HG03432 (cell line): ENCODE measurements around the gene NPNT.
"Not testable (repeated sequence)": the region's sequence is repeated elsewhere in the genome, so short reads cannot be mapped to it uniquely, and the experiment has no call there.

Experiments
- ATAC-seq: cut with Tn5 transposase; IDR thresholded peaks from one replicate; pipeline ENCODE4 v1.9.1; 2021; ENCODE audit warnings: mild to moderate bottlenecking, moderate library complexity; ENCODE audit not compliant: unreplicated experiment

The NPNT gene, protein sequence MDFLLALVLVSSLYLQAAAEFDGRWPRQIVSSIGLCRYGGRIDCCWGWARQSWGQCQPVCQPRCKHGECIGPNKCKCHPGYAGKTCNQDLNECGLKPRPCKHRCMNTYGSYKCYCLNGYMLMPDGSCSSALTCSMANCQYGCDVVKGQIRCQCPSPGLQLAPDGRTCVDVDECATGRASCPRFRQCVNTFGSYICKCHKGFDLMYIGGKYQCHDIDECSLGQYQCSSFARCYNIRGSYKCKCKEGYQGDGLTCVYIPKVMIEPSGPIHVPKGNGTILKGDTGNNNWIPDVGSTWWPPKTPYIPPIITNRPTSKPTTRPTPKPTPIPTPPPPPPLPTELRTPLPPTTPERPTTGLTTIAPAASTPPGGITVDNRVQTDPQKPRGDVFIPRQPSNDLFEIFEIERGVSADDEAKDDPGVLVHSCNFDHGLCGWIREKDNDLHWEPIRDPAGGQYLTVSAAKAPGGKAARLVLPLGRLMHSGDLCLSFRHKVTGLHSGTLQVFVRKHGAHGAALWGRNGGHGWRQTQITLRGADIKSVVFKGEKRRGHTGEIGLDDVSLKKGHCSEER

DNA sequence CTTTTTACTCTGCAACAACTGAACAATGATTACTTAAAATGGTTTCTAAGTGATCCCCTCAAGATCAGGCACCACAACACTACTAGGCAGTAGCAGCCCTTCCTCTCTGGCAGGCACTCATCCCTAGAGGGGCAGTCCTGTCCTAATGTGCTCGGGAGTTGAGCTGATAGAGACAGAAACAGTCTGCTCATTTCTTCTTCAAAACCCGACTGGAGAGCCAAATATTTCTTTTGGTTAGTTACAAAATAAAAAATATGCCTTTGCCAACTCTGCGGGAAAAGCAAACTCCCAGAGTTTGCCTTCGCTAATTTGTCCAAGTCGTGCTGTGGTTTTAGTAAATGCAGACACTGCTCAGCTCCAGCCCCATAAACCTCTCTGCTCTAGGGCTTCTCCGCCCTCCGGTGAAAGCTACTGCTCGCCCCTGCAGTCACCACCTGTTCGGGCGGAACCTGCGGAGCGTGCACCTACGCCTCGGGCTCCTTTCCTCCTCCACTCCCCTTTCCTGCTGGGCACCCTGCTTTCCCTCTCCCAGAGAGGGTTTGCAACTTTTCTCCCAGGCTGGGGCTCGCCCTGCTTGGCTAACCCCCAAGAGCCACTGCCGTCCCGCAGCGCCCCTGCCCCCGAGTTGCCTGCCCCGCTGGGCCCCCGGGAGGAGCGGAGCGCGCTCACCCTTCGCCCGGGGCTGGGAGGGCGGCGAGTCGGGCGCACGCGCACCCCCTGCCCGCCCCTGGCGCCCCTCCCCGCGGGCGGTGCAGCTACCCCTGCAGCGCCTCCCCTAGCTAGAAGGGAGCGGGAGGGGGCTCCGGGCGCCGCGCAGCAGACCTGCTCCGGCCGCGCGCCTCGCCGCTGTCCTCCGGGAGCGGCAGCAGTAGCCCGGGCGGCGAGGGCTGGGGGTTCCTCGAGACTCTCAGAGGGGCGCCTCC, at the start of gene NPNT:
Gene NPNT, plus strand, starts transcription at position 812 of the 923 bp plus-strand sequence. CDS start 182 bp downstream, outside the sequence.
- ATAC-seq: peak; percentile 65

DNA sequence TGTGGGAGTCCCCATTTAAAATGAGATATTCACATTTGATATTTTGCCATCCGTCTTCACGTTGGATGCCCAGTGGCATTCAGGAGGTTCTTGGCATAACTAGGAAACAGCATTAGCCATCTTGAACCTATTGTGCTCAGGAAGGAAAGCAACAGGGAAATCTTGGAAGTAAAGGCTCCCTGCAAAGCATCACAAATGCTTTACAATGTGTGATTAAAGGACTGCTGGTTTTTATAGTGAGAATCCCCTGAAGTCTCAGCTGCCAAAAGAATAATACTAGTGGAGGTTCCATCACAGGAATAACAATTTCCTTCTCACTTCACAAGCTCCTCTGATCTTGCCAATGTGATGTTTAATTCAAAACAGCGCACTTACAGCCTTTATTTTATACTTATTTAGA, 49.7 kb upstream of the NPNT start:
- no peak for ATAC-seq

DNA sequence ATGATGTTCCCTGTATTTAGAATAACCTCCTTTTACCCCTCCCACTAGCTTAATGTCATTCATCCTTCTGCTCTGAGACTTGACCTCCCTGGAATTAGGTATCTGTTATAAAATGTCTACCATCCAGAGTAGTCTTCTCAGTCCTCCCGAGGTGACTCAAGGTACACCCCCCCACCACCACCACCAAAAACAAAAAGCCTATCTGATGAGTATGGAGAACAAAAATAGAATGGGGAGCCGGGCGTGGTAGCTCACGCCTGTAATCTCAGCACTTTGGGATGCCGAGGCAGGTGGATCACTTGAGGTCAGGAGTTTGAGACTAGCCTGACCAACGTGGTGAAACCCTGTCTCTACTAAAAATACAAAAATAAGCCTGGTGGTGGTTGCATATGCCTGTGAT, 46.9 kb upstream of the NPNT start:
- not testable (repeated sequence) for ATAC-seq

DNA sequence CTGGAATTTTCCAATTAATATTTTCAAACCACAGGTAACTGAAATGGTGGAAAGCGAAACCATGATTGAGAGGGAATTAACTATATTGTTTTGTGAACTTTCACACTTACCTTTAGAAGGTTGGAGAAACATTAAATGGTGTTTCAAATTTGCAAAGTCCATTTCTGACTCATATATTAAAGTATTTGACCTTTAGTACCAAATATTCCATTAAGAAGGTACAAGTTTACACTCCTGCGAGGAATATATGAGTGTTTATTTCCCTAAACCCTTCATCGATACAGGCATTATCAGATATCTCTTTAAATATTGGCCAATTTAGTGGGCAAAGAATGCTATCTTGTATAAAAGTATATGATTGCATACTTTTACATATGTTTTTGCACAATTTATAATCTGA, 44.1 kb upstream of the NPNT start:
- no peak for ATAC-seq

DNA sequence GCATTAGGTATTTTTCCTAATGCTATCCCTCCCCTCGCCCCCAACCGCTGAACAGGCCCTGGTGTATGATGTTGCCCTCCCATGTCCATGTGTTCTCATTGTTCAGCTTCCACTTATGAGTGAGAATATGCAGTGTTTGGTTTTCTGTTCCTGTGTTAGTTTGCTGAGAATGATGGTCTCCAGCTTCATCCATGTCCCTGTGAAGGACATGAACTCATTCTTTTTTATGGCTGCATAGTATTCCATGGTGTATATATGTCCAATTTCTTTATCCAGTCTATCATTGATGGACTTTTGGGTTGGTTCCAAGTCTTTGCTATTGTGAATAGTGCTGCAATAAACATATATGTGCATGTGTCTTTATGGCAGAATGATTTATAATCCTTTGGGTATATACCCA, 43.0 kb upstream of the NPNT start:
- ATAC-seq: not testable (repeated sequence)

DNA sequence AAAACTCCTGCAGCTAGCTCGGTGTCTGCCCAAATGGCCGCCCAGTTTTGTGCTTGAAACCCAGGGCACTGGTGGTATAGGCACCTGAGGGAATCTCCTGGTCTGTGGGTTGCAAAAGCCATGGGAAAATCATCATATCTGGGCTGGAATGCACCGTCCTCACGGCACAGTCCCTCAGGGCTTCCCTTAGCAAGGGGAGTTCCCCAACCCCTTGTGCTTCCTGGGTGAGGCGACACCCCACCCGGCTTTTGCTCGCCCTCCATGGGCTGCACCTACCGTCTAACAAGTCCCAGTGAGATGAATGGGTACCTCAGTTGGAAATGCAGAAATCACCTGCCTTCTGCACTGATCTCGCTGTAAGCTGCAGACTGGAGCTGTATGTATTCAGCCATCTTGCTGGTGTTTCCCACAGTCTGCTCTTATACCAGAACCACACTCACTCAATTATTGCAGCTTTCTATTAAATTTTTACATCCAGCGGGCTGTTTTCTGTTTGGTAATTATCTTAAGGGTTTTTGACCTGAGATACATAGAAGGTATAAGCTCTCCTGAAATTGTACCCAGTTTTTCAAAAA, 36.7 kb upstream of the NPNT start:
- ATAC-seq: peak; percentile 65

DNA sequence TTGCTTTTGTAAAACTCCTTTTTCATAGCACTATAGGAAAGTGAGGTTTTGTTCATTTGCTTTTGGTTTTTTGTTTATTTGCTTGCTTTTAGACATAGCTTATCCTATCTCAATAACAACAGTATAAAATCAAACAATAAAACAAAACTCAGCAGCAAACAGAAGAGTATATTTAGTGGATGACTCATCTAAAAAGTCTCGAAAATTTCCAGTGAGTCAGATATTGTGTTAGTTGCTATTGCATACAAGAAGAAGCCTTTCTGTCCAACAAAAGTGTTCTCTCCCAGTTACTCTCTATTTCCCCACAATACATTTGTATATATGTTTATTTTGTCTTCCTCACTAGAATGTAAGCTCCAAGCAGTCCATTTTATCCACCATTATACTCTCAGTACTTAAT, 36.0 kb upstream of the NPNT start:
- peak; percentile 53 for ATAC-seq

DNA sequence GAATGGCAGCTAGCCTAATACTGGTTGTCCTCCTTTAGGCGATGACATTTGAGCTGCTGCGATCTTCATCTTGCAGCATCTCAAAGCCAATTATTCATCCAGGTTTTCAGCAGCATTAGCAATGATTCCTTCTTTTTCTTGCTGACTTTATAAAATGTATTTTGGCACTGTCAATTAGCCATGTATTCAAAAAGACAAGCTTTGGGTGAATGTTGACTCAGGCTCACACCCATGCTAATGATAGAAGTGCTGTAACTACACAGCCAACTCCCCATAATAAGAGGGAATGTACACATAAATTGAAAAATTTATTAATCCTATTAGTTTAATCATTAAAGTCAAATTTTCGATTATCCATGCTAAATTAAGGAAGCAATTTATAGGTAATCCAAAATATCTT, 24.3 kb upstream of the NPNT start:
- no peak for ATAC-seq

DNA sequence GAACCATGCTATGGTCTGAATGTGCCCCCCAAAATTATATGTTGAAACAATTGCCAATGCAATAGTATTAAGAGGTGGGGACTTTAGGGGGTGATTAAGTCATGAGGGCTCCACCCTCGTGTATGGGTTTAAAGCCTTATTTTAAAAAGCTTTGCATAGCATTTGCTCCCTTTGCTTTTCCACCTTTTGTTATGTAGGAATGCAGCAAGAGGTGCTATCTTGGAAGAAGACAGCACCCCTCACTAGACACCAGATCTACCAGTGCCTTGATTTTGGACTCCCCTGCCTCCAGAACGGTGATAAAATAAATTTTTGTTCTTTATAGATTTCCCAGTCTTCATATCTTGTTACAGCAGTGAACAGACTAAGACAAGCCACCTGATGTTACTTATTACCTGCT, 23.3 kb upstream of the NPNT start:
- no peak for ATAC-seq

DNA sequence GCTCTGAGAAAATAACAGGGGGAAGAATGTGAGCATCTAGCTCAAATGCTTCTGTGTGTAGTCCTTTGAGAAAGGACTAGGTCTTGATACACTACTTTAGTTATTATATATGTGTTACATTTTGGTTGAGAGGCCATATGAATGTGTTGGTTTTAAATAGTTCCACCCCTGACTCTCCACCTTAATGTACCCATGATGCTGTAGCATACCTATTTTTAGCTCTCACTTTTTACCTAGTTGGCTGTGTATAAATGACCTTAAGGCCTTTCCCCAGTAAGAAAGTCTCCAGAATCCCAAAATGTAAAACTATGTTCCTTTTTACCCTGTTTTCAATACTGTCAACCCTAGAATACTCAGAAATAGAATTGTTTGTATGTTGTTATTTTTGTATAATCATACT, 20.0 kb upstream of the NPNT start:
- ATAC-seq: no peak

DNA sequence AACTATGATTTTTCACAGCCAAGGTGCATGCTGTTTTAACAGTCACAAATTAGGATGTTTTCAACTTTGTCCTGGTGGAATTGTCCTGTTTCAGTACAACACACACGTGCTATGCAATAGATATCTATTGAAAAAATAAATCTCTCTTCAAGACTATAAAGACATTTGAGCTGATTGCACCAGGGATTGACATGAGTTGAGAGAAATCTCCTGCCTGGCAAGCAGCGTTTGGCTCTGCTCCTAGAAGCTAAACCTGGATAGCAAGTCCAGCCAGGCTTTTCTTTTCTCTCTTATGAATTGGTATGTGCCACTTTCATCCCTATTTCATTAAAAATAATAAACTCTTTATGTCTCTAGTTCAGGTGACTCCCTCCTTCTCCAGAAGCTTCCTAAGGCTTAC, 16.6 kb upstream of the NPNT start:
- ATAC-seq: no peak

DNA sequence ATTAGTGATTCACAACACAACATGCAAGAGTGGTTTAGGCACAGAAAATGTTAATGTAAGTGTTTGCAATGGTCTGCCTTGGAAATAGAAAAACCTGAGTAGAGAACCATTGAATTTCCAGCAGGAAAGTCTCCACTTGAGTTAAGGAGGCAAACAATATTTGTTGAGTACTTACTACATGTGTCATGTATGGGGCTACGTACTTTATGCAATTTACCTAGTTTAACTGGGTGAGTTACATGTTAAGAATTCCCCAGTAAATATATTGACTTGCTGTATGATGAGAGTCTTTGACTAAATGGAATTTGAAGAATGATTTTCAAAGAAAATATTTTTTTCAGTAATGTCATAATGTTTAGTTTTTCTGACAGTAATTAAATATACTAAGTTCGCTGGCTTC, 7.8 kb upstream of the NPNT start:
- no peak for ATAC-seq

DNA sequence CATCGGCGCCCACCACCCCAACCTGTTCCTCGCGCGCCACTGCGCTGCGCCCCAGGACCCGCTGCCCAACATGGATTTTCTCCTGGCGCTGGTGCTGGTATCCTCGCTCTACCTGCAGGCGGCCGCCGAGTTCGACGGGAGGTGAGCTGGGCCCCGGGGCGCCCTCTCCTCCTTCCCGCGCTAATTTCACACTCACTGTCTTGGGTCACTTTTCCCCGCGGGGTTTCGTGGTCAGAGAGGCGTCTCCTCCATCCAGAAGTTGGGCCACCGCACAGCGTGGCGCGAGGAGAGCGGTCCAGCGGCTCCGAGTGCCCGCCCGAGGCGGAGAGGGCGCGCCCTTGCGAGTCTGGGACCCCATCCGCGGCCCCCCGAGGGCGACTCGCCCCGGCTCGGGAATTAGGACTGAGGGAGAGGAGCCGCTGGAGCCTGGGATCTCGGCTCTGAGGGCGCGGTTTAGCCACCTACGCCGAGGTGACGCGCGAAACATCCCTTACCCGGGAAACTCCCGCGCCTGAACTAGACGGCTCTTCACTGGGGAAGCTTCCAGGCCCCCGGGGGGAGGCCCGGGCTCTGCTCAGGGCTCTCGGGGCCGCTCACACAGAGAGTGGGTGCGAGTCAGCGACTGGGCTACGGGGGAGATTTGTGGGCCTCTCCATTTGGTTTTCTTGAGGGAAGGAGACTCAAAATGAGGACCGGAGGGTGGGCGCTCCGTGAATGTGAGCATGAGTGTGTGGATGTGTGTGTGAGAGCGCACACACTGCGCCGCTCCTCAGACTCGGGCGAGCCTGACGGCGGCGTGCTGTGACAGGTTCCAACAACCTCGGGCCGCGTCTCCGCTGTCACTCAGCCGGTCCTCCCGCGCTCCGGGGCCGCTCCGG, 551 bp downstream of the NPNT start:
- ATAC-seq: peak; percentile 57

DNA sequence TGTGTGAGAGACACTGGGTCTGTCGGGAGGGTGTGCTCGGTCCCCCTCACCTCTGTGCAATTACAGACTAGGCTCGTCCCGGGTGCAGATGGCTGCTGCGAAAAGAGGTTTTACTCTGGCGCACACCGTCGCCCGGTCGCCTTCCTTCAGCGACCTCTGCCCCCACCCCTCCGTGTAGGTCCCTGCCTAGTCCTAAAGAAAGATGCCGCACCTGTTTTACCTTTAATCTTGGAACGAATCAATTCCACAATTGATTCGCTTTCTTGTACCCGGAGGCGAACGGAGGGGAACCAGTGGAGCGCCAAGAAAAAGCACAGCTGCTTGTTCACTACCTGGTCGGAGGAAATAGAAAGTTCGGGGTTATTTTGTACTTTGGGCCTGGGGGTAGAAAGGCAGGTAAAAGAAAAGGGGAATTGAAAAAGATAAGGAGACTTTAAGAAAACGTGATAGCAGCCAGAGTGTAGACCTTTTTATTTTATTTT, 1.2 kb downstream of the NPNT start:
- ATAC-seq: peak; percentile 12

DNA sequence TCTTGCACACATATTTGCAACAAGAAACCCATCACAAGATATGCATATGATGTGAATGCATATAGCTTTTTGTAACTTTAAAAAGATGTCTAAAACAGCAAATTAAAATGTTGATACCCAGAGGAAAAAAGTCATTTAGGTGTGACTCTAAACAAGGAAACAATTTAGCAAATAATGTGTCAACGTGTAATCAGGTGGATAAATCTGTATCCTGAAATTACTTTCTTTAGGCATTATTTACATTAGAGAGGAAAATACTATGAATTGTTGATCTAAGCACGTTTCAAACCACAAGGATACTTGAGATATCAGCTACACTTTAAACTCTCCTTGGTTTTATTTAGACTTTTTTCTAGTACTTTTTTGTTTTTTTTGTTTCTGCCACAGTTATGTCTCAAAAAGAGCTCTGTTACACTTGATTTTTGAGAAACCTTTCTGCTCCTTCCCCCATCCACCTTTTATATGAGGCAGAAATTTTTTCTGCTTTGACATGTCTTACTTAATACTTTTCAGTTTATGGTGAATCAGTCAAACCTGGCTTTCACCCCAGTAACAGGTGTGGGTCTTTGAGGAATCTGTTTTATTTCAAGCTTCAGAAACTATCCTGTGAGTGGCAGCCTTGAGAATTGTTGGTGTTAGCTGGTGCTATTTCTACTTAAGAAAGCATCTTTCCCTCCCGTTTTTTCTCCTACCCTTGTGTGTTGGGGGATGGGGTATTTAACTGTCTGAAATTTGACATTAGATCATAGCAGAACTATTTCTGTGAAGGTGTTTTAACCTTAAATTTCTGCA, 1.9 kb downstream of the NPNT start:
- no peak for ATAC-seq

DNA sequence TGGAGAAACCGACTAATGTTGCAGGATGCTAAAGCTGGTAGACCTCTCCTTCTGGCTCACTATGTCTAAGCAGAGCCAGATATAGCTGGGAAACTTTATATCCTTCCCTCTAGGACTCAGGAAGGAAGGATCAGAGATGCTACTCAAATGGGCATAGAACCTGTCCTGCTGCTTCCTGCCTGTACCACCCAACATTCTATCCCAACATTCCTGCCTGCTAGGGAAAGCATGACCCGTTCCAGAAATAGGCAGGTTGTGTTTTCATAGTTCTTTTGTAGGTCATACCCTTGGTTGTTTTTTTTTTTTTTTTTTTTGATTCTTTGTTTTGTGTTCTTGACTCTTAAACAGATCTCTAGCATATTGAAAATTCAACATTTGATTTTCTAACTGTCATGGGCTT, 5.3 kb downstream of the NPNT start:
- no peak for ATAC-seq

DNA sequence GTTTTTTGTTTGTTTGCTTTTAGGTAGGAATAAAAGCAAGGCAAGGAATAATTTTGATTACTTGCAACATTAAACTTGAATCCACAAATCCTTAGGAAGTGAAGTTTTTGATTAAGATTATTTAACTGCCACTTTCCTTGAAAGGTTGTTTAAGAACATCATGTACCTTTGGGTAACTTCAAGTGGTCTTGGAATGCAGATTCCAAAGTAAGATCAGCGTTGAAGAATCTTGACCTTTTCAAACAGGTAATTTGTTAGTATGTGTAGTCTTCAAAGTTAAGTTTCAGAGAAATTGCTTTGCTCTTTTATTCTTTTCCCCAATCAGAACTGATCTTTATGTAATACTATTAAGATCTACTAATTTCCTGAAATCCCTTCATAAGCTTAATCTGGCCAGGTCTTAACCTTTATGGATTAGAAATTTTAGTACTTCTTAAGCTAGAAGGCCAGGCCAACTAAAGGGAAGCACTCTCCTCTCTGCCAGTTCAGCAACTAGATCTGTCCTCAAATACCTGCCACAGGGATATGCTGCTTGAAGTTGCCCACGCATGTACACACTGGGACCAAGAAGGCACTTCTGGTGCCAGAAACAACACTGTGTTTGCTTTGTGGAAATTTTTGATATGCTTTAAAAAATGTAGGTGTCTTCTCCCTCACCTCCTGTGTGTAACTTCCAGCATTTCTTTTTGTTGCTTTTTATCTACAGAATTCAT, 7.4 kb downstream of the NPNT start:
- ATAC-seq: no peak

DNA sequence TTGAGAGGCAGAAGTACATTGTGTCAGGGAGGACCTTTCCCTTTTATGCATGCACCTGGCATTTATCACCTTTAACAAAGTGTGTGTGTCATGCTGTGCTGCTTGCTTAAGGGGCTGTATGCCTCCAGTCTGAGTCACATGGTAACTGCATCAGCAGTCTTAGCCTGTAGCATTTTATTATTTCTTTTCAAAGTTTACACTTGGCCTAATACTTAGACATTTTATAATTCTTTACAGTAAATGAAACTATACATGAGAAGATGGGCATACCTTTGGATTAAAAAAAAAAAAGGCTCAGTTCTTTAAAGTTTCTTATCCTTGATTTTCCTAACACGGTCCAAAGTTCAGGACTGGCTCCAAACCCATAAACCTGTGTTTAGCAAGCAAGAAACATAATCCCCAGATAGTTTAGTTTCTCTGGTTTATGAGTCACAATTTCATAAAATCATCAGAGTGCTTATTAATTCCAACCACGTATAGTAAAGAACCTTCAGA, 14.6 kb downstream of the NPNT start:
- ATAC-seq: no peak

DNA sequence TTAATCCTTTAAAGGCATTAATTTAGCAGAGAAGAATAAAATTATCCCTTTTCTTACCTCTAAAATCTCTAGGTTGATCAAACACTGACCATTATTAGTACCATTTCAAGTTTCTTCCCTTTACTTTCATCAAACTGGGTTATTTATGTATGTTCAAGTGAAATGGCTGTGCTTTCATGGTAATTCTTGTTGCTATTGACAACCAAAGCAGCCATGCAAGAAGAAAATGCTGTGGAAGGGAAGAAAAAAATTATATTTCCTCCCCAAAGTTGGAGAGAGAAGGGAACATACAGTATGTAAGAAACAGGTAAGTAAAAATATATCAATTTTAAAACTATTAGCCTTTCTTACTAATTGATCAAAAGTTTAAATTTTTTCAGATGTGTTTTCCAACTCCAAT, 16.2 kb downstream of the NPNT start:
- ATAC-seq: no peak
